ENCODE measurements around the gene AATK. TPM values are rescaled to one million over a fixed set of nuclear protein-coding genes. Genes with fewer than 3 reads are reported as not detected.

AATK gene
- total and polyA plus RNA-seq, 9 of the 15 experiments (the other 6 are each of a cell fraction or from before 2014, with no cell fraction given) = 0.11 to 0.55 (median 0.38) TPM; not detected in 5

DNA sequence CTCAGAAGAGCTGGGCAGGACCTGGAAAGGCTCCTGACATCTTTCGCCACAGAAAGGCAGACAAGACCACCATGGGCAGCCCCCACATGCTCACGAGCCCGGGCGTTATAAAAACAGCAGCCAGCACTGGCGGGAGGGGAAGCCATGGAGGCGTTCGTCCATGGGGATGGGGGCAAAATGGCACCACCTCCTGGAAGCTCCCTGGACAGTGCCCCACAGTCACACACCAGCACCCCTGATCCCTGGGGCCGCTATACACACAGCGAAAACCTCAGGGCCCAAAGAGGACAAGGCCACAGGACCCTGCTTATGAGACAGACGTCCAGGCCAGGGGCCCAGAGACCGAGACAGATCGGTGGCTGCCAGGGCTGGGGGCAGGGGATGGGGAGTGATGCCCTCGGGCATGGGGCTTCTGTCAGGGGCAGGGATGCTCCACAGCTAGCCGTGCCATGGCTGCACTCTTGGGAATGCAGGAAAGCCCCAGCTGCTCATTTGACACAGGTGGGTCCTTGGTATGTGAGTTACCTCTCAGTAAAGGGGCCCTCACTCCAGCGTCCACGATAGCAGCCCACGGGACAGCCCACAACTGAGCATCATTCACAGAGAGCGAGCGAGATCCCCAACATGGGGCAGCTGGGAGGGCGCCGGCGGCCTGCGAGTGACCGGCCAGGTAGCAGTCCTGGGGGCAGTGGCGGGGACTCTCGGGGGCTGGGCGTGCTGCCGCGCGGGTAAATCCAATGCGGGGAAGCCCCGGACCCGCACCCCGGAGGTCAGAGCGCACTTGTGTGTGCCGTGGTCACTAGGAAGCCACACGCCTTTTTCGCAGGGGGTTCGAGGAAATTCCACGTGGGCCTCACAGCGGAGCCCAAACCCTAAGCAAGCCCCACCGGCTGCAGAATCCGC lies 7.1 kb downstream of the AATK start:
- ChIA-PET CTCF (ENCODE audit: low intra/inter-chr PET ratio) (interaction anchor here (0.7 kb wide), 1 partner anchor 96 kb away, joined by 3 read pairs; no protein-coding TSS in a partner anchor), POLR2A (no interaction called here)
- ATAC-seq (no peak), FAIRE-seq (no peak), DNase-seq (ENCODE audit: extremely low read depth in 1 of 4, low spot score in 3 of 4) (no peak)
- in situ Hi-C loops (cut with MboI) = no loop called here
- no peaks in the 10 kb centered on the region for H3K9me3 ChIP-seq (replicated peaks; ENCODE audit: control insufficient read depth, insufficient read depth, low read depth, low read length)
- no peaks in the 10 kb centered on the region for H3K36me3 ChIP-seq (ENCODE audit: control insufficient read depth, insufficient read depth, low read length)
- H4K20me1 ChIP-seq (replicated peaks; ENCODE audit: control insufficient read depth, insufficient read depth, low read length) = no peaks in the 10 kb centered on the region
- H3K4me3 ChIP-seq = no peak overlapping the region
- no peak overlapping the region for H3K27ac ChIP-seq (ENCODE audit: extremely low read depth, low read depth, low read length)
- H3K4me1 ChIP-seq (replicated peaks in 1 of 2; ENCODE audit: control insufficient read depth in 2 of 2, insufficient read depth in 2 of 2, low read length in 2 of 2) = peaks cover 0 to 66% of the 10 kb centered on the region in 2 experiments; a peak in 2 of 5 replicates
- H2AFZ ChIP-seq (ENCODE audit: low read depth, low read length) = no peak overlapping the region
- H3K9me1 ChIP-seq (ENCODE audit: control insufficient read depth, insufficient read depth, low read length) = no peaks in the 10 kb centered on the region
- TF ChIP-seq GATA2 (CRISPR knock-in tag; IDR thresholded peaks at IDR 0.05) = no peak
- TF ChIP-seq HCFC1 (IDR thresholded peaks at IDR 0.05; ENCODE audit: low read depth, low read length) = no peak
- no peak for TF ChIP-seq TFAP4 (CRISPR knock-in tag; IDR thresholded peaks at IDR 0.05; ENCODE audit: borderline replicate concordance)
- no peak for TF ChIP-seq ZNF444 (CRISPR knock-in tag; IDR thresholded peaks at IDR 0.05)
- no peak for TF ChIP-seq EHMT2 (IDR thresholded peaks at IDR 0.05)
- TF ChIP-seq NR4A1 (CRISPR knock-in tag; IDR thresholded peaks at IDR 0.05) = no peak
- TF ChIP-seq NR4A1 (tag; IDR thresholded peaks at IDR 0.05) = no peak
- H3K27me3 ChIP-seq (ENCODE audit: control insufficient read depth in 2 of 2, insufficient read depth in 2 of 2, low read length in 2 of 2) = peaks cover 37 to 87% of the 10 kb centered on the region in 2 experiments; a peak in 4 of 5 replicates
- intact Hi-C loops (cut with micrococcal nuclease) = no loop called here
- no peak overlapping the region for H3K4me2 ChIP-seq (ENCODE audit: insufficient read depth, low read length)
- H3K79me2 ChIP-seq (ENCODE audit: control insufficient read depth, insufficient read depth, low read length) = no peaks in the 10 kb centered on the region
- H3K9ac ChIP-seq (ENCODE audit: insufficient read depth in 1 of 2, low read depth in 2 of 2, low read length in 2 of 2) = peak overlapping the region in 1 of 2 experiments; percentile 50; a peak in 1 of 4 replicates
- BruUV-seq (replicated peaks) = no TSS peak
- 16% methylated on average over 41 of the region's 43 CpGs for WGBS (ENCODE audit: insufficient coverage, low coverage, missing lambda C conversion rate)
